K562 (cell line): Measurements from ENCODE around the gene FTSJ1. TPM values are rescaled to one million over a fixed set of nuclear protein-coding genes. Genes with fewer than 3 reads are reported as not detected.

Experiments
- ATF1 ChIP-seq, 2 experiments: fragments of 450-650 bp in 1 of 2; IDR thresholded peaks; 2 replicates each; pipeline ENCODE4 v1.6.1; 2016; ENCODE audit warnings: missing compliant biosample characterization in 1 of 2, missing genetic modification characterization in 1 of 2
- CSDE1 ChIP-seq, 2 experiments: fragments of 450-650 bp; IDR thresholded peaks; 2 replicates each; pipeline ENCODE4 v1.6.1; 2016; ENCODE audit warnings: mild to moderate bottlenecking in 1 of 2
- LCOR ChIP-seq: sonication (generic); formaldehyde crosslinking; IDR thresholded peaks from 2 replicates; pipeline ENCODE4 v1.8.0; 2022; ENCODE audit warnings: mild to moderate bottlenecking, missing genetic modification reagents
- MCM3 ChIP-seq: fragments of 450-650 bp; IDR thresholded peaks from 2 replicates; pipeline ENCODE4 v1.6.1; 2016
- MXD1 ChIP-seq: fragments of 250-450 bp; sonication (Bioruptor Pico); IDR thresholded peaks from 2 replicates; pipeline ENCODE4 v1.8.0; 2021; ENCODE audit warnings: borderline replicate concordance, mild to moderate bottlenecking, moderate library complexity; ENCODE audit not compliant: poor library complexity, severe bottlenecking
- PPARD ChIP-seq: fragments of 250-450 bp; sonication (Bioruptor Pico); IDR thresholded peaks from 2 replicates; pipeline ENCODE4 v1.8.0; 2022; ENCODE audit warnings: inconsistent platforms, mild to moderate bottlenecking, moderate library complexity
- SRSF9 ChIP-seq: fragments of 200-400 bp; formaldehyde crosslinking; IDR thresholded peaks from 2 replicates; pipeline ENCODE4 v1.6.1; 2017; ENCODE audit warnings: low read depth, low read length, borderline replicate concordance
- U2AF2 ChIP-seq: fragments of 200-400 bp; formaldehyde crosslinking; optimal IDR thresholded peaks from 2 replicates; pipeline ENCODE3; 2017; ENCODE audit warnings: low read depth, mild to moderate bottlenecking, low read length
- polyA plus RNA-seq, 8 experiments: library from polyadenylated mRNA; depleted of rRNA in 4 of 8; stranded (reverse) in 5 of 8; unstranded in 3 of 8; fragments of >200 nt; fragmentation: Nextera tagmentation in 2 of 8; fragmentation: Illumina TruSeq in 1 of 8; extraction: Ambion mirVana in 2 of 8; extraction: Trizol in 1 of 8; gene quantifications; 2 replicates each; pipeline versions ENCODE4 v1.2.1 to v1.2.3, GENCODE V29; 2011 to 2014; ENCODE audit warnings: inconsistent platforms in 1 of 8, missing spikeins in 1 of 8
- total RNA-seq, 7 experiments: library from RNA; depleted of rRNA in 6 of 7; stranded (reverse); fragments of >200 nt in 6 of 7; fragmentation: Illumina TruSeq in 2 of 7; extraction: Trizol in 2 of 7; gene quantifications; 2 replicates each; pipeline versions ENCODE4 v1.2.1 to v1.2.3, GENCODE V29; 2011 to 2021; ENCODE audit warnings: low replicate concordance in 1 of 7
- TF ChIP-seq, protein P1 (sequence below): sonication (generic); formaldehyde crosslinking; IDR thresholded peaks from 2 replicates; pipeline ENCODE4 v1.8.1; 2023; ENCODE audit warnings: mild to moderate bottlenecking, missing genetic modification reagents
- TF ChIP-seq, protein P2 (sequence below): fragments of 250-450 bp; sonication (Bioruptor Pico); IDR thresholded peaks from 2 replicates; pipeline ENCODE4 v1.4.0; 2020
- TF ChIP-seq, protein P3 (sequence below): sonication (generic); formaldehyde crosslinking; IDR thresholded peaks from 2 replicates; pipeline ENCODE4 v1.8.0; 2022; ENCODE audit warnings: mild to moderate bottlenecking, missing genetic modification reagents

FTSJ1 gene
- total and polyA plus RNA-seq, 9 of the 15 experiments (the other 6 are each of a cell fraction or from before 2014, with no cell fraction given), result 12.2 to 95.6 (median 71.6) TPM

GRCh38 chrX:48487362-48487798 is 11.4 kb downstream of the FTSJ1 start (continued):
- TF ChIP-seq MXD1, result no peak
- no peak for TF ChIP-seq CSDE1 (IDR thresholded peaks at IDR 0.05)
- TF ChIP-seq LCOR, result no peak
- no peak for TF ChIP-seq MCM3
- no peak for TF ChIP-seq SRSF9
- TF ChIP-seq, protein P1, sequence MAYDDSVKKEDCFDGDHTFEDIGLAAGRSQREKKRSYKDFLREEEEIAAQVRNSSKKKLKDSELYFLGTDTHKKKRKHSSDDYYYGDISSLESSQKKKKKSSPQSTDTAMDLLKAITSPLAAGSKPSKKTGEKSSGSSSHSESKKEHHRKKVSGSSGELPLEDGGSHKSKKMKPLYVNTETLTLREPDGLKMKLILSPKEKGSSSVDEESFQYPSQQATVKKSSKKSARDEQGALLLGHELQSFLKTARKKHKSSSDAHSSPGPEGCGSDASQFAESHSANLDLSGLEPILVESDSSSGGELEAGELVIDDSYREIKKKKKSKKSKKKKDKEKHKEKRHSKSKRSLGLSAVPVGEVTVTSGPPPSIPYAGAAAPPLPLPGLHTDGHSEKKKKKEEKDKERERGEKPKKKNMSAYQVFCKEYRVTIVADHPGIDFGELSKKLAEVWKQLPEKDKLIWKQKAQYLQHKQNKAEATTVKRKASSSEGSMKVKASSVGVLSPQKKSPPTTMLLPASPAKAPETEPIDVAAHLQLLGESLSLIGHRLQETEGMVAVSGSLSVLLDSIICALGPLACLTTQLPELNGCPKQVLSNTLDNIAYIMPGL (CRISPR knock-in tag), result no peak
- TF ChIP-seq, protein P2, sequence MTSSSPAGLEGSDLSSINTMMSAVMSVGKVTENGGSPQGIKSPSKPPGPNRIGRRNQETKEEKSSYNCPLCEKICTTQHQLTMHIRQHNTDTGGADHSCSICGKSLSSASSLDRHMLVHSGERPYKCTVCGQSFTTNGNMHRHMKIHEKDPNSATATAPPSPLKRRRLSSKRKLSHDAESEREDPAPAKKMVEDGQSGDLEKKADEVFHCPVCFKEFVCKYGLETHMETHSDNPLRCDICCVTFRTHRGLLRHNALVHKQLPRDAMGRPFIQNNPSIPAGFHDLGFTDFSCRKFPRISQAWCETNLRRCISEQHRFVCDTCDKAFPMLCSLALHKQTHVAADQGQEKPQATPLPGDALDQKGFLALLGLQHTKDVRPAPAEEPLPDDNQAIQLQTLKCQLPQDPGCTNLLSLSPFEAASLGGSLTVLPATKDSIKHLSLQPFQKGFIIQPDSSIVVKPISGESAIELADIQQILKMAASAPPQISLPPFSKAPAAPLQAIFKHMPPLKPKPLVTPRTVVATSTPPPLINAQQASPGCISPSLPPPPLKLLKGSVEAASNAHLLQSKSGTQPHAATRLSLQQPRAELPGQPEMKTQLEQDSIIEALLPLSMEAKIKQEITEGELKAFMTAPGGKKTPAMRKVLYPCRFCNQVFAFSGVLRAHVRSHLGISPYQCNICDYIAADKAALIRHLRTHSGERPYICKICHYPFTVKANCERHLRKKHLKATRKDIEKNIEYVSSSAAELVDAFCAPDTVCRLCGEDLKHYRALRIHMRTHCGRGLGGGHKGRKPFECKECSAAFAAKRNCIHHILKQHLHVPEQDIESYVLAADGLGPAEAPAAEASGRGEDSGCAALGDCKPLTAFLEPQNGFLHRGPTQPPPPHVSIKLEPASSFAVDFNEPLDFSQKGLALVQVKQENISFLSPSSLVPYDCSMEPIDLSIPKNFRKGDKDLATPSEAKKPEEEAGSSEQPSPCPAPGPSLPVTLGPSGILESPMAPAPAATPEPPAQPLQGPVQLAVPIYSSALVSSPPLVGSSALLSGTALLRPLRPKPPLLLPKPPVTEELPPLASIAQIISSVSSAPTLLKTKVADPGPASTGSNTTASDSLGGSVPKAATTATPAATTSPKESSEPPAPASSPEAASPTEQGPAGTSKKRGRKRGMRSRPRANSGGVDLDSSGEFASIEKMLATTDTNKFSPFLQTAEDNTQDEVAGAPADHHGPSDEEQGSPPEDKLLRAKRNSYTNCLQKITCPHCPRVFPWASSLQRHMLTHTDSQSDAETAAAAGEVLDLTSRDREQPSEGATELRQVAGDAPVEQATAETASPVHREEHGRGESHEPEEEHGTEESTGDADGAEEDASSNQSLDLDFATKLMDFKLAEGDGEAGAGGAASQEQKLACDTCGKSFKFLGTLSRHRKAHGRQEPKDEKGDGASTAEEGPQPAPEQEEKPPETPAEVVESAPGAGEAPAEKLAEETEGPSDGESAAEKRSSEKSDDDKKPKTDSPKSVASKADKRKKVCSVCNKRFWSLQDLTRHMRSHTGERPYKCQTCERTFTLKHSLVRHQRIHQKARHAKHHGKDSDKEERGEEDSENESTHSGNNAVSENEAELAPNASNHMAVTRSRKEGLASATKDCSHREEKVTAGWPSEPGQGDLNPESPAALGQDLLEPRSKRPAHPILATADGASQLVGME (CRISPR knock-in tag), result no peak
- TF ChIP-seq, protein P3, sequence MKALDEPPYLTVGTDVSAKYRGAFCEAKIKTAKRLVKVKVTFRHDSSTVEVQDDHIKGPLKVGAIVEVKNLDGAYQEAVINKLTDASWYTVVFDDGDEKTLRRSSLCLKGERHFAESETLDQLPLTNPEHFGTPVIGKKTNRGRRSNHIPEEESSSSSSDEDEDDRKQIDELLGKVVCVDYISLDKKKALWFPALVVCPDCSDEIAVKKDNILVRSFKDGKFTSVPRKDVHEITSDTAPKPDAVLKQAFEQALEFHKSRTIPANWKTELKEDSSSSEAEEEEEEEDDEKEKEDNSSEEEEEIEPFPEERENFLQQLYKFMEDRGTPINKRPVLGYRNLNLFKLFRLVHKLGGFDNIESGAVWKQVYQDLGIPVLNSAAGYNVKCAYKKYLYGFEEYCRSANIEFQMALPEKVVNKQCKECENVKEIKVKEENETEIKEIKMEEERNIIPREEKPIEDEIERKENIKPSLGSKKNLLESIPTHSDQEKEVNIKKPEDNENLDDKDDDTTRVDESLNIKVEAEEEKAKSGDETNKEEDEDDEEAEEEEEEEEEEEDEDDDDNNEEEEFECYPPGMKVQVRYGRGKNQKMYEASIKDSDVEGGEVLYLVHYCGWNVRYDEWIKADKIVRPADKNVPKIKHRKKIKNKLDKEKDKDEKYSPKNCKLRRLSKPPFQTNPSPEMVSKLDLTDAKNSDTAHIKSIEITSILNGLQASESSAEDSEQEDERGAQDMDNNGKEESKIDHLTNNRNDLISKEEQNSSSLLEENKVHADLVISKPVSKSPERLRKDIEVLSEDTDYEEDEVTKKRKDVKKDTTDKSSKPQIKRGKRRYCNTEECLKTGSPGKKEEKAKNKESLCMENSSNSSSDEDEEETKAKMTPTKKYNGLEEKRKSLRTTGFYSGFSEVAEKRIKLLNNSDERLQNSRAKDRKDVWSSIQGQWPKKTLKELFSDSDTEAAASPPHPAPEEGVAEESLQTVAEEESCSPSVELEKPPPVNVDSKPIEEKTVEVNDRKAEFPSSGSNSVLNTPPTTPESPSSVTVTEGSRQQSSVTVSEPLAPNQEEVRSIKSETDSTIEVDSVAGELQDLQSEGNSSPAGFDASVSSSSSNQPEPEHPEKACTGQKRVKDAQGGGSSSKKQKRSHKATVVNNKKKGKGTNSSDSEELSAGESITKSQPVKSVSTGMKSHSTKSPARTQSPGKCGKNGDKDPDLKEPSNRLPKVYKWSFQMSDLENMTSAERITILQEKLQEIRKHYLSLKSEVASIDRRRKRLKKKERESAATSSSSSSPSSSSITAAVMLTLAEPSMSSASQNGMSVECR (CRISPR knock-in tag), result no peak
- no peak for TF ChIP-seq U2AF2
- TF ChIP-seq ATF1 (CRISPR knock-in tag; IDR thresholded peaks at IDR 0.05), result no peak
- TF ChIP-seq ATF1 (tag; IDR thresholded peaks at IDR 0.05), result 0 out of 2 replicates have a peak, but pooled peaks have one; percentile 18
- TF ChIP-seq PPARD (CRISPR knock-in tag), result no peak
